PFSK-1 (cell line): ENCODE data around the gene PROSER2.

ENCODE experiments used
- POLR2AphosphoS5 ChIP-seq: IDR thresholded peaks from 2 replicates; pipeline ENCODE4 v1.6.1; 2012; ENCODE audit warnings: low read depth, mild to moderate bottlenecking, control low read depth, low read length, moderate library complexity
- REST ChIP-seq, 2 experiments: IDR thresholded peaks; 2 replicates each; pipeline versions ENCODE4 v1.6.1 to v1.8.0; 2011 to 2012; ENCODE audit warnings: low read depth in 2 of 2, low read length in 2 of 2, control low read depth in 1 of 2, inconsistent platforms in 1 of 2, mild to moderate bottlenecking in 1 of 2, moderate library complexity in 1 of 2; ENCODE audit not compliant: insufficient read depth in 1 of 2
- SIN3A ChIP-seq: IDR thresholded peaks from 2 replicates; pipeline ENCODE4 v1.6.1; 2012; ENCODE audit warnings: mild to moderate bottlenecking, low read length, moderate library complexity, borderline replicate concordance; ENCODE audit not compliant: insufficient read depth

DNA sequence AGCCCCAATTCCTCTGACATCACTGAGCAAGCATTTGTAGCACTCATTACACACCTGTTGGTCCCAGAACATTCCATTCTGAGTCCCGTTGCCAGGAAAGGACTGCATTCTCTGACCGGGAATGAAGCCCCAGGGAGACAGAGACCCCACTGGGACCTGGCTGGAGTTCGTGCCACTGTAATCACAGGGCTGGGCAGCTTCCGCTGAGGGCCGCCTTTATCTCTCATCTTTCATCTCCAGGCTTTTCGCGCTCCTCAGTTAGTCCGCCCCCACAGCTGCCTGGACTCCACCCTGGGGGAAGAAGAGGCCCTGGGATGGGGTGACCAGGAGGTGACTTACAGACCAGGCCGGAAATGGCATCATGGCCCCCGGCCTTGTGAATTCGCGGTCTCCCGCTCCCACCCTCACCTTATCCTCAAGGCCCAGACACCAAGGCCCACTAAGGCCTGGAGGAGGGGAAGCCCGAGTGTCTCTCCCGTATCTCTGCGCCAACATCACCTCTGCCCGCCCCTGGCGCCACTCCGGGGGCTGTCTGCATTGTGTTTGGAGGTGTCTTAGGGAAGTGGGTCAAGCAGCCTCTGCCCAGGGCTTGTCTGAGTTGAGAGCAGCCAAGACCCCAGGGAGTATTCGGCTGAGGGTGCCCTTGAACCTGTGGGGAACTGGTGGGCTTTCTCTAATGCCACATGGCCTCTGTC lies 75.4 kb downstream of the PROSER2 start:
- TF ChIP-seq POLR2AphosphoS5 (no peak), REST (IDR thresholded peaks at IDR 0.05; ENCODE audit: insufficient read depth in 1 of 2, low read depth in 2 of 2, low read length in 2 of 2) (no peak), SIN3A (no peak)
